Measurements from ENCODE around the gene DERL2.
"Not testable (repeated sequence)": the region's sequence is repeated elsewhere in the genome, so short reads cannot be mapped to it uniquely, and the experiment has no call there.

DERL2 gene

GRCh38 chr17:5437721-5438317 is 48.2 kb downstream of the DERL2 start:
- no peak for DNase-seq (ENCODE audit: low read depth)

GRCh38 chr17:5435781-5436315 is 50.1 kb downstream of the DERL2 start:
- not testable (repeated sequence) for DNase-seq (ENCODE audit: low read depth)

- DNase-seq (ENCODE audit: low read depth): no peak
These were observed 51.0 kb downstream of the DERL2 start for GRCh38 chr17:5434984-5435383.

- no peak for DNase-seq (ENCODE audit: low read depth)
These were observed 53.9 kb downstream of the DERL2 start for GRCh38 chr17:5431949-5432556.

- not testable (repeated sequence) for DNase-seq (ENCODE audit: low read depth)
These were observed 54.7 kb downstream of the DERL2 start for GRCh38 chr17:5431234-5431633.

GRCh38 chr17:5430413-5430999 is 55.5 kb downstream of the DERL2 start:
- no peak for DNase-seq (ENCODE audit: low read depth)

GRCh38 chr17:5429191-5429887 is 56.6 kb downstream of the DERL2 start:
- no peak for DNase-seq (ENCODE audit: low read depth)

GRCh38 chr17:5425826-5426225 is 60.2 kb downstream of the DERL2 start:
- no peak for DNase-seq (ENCODE audit: low read depth)

- no peak for DNase-seq (ENCODE audit: low read depth)
These were observed 61.1 kb downstream of the DERL2 start for GRCh38 chr17:5424909-5425308.

- no peak for DNase-seq (ENCODE audit: low read depth)
These were observed 63.5 kb downstream of the DERL2 start for GRCh38 chr17:5422505-5422904.
